T-cell (primary cell): ENCODE data around the gene FARSA. TPM values are rescaled to one million over a fixed set of nuclear protein-coding genes. Genes with fewer than 3 reads are reported as not detected.
A peak's percentile ranks its signal among the peaks of the same experiment; 100 is the strongest.
"Not testable (repeated sequence)": the region's sequence is repeated elsewhere in the genome, so short reads cannot be mapped to it uniquely, and the experiment has no call there.

Experiments used
- ATAC-seq, 4 experiments: fragments of 200-7000 bp in 3 of 4; fragments of 150-1000 bp in 1 of 4; cut with Tn5 transposase; replicated peaks in 1 of 4; 1 replicate in 3 of 4; 2 replicates in 1 of 4; pipeline ENCODE4 v1.10.0; 2021; ENCODE audit warnings: moderate library complexity in 3 of 4, mild to moderate bottlenecking in 2 of 4, moderate number of reproducible peaks in 1 of 4
- CTCF ChIA-PET, 2 donors: fragments of 300-600 bp; sonication (Branson Sonifier 250); formaldehyde crosslinking; loops; one replicate each; lab custom pipeline; 2022; ENCODE audit warnings: antibody characterized with exemption in 2 of 2; lab: Charles Lee
- POLR2A ChIA-PET, 2 donors: fragments of 300-600 bp; sonication (Branson Sonifier 250); formaldehyde crosslinking; loops; one replicate each; lab custom pipeline; 2022; ENCODE audit warnings: antibody characterized with exemption in 2 of 2; lab: Charles Lee
- DNase-seq, 35 experiments: peaks; one replicate each; pipeline versions ENCODE4 v3.0.0 to v3.0.0-alpha.2; 2013 to 2023
- H3K27ac ChIP-seq: one replicate; pipeline ENCODE4 v1.5.1; 2013; ENCODE audit warnings: low read length
- H3K27me3 ChIP-seq, 2 experiments: replicated peaks in 1 of 2; 1 replicate in 1 of 2; 2 replicates in 1 of 2; pipeline versions ENCODE4 v1.6.1 to v1.7.0; 2013; ENCODE audit warnings: low read length in 1 of 2, mixed read lengths in 1 of 2; ENCODE audit not compliant: control insufficient read depth in 2 of 2, insufficient read depth in 2 of 2; ENCODE audit errors: extremely low read depth in 1 of 2
- H3K36me3 ChIP-seq, 2 donors: 1 replicate in 1 of 2; 2 replicates in 1 of 2; pipeline versions ENCODE4 v1.6.1 to v1.7.0; 2013; ENCODE audit warnings: low read length in 1 of 2; ENCODE audit not compliant: control insufficient read depth in 2 of 2, insufficient read depth in 1 of 2; ENCODE audit errors: extremely low read depth in 1 of 2
- H3K4me1 ChIP-seq, 2 experiments: 1 replicate in 1 of 2; 2 replicates in 1 of 2; pipeline versions ENCODE4 v1.6.1 to v1.7.0; 2013; ENCODE audit warnings: low read length in 2 of 2, mixed read lengths in 1 of 2; ENCODE audit not compliant: insufficient read depth in 2 of 2, control insufficient read depth in 1 of 2; ENCODE audit errors: extremely low read depth in 1 of 2
- H3K4me3 ChIP-seq, 2 donors: 1 replicate in 1 of 2; 2 replicates in 1 of 2; pipeline versions ENCODE4 v1.5.1 to v1.7.0; 2013; ENCODE audit warnings: mild to moderate bottlenecking in 2 of 2, low read length in 1 of 2, moderate library complexity in 1 of 2; ENCODE audit not compliant: control insufficient read depth in 1 of 2; ENCODE audit errors: extremely low read depth in 1 of 2
- H3K9me3 ChIP-seq: 2 replicates; pipeline ENCODE4 v1.7.0; 2013
- H3K27ac Mint-ChIP-seq, 2 donors: one replicate each; pipeline ENCODE4 v1.8.0; 2020 to 2021; ENCODE audit warnings: mild to moderate bottlenecking in 2 of 2, mixed read lengths in 2 of 2
- H3K27me3 Mint-ChIP-seq, 2 donors: one replicate each; pipeline ENCODE4 v1.8.0; 2021 to 2022; ENCODE audit warnings: mixed read lengths in 2 of 2
- H3K36me3 Mint-ChIP-seq: one replicate; pipeline ENCODE4 v1.8.0; 2021; ENCODE audit warnings: mixed read lengths
- H3K4me1 Mint-ChIP-seq, 3 donors: one replicate each; pipeline ENCODE4 v1.8.0; 2020 to 2022; ENCODE audit warnings: mixed read lengths in 3 of 3, mild to moderate bottlenecking in 1 of 3
- H3K4me3 Mint-ChIP-seq, 3 donors: one replicate each; pipeline ENCODE4 v1.8.0; 2020 to 2022; ENCODE audit warnings: mild to moderate bottlenecking in 3 of 3, mixed read lengths in 3 of 3, moderate library complexity in 3 of 3
- H3K9me3 Mint-ChIP-seq, 3 donors: one replicate each; pipeline ENCODE4 v1.8.0; 2020 to 2022; ENCODE audit warnings: mixed read lengths in 3 of 3
- WGBS: methylation state at CpG from one replicate; pipeline ENCODE4 v1.1.5; 2013; ENCODE audit warnings: missing lambda C conversion rate; ENCODE audit not compliant: insufficient coverage; 5-methylcytosine and 5-hydroxymethylcytosine counted together
- total RNA-seq, 35 experiments: library from RNA in 6 of 35; stranded (reverse) in 6 of 35; fragments of 120-200 nt in 1 of 35; gene quantifications; one replicate each; pipeline versions ENCODE4 v1.2.1 to v1.2.4 and lab custom pipeline; 2013 to 2026

The FARSA gene
- total RNA-seq, 5 donors from 2014 or later (not counting 1 experiment from before 2014, with no cell fraction given), result 28.3 to 86.2 (median 73.4) TPM

GRCh38 chr19:12965812-12966135 is 32.3 kb upstream of the FARSA start:
- H3K9me3 ChIP-seq, result no peaks in the 10 kb centered on the region
- CTCF ChIA-PET, result interaction anchor here (0.5 to 2.3 kb wide), 18 partner anchors 10 to 819 kb away, joined by 3 to 19 read pairs (median 4); partner anchors contain the start of genes FARSA (in 1 of the 2), GCDH (in 1 of the 2), GET3 (in 1 of the 2) and SYCE2 (in 1 of the 2)
- peak overlapping the region; percentile 36 to 95 (median 65) for H3K4me3 Mint-ChIP-seq

GRCh38 chr19:12965017-12965811 is 31.7 kb upstream of the FARSA start:
- peaks cover 5 to 12% (median 6%) of the 10 kb centered on the region in 3 donors for H3K4me1 Mint-ChIP-seq
- H3K36me3 Mint-ChIP-seq, result no peaks in the 10 kb centered on the region
- no peaks in the 10 kb centered on the region for H3K9me3 ChIP-seq
- no peaks in the 10 kb centered on the region for H3K27me3 Mint-ChIP-seq
- POLR2A ChIA-PET, result interaction anchor here in 1 of 2 donors (0.5 to 0.6 kb wide), 2 partner anchors 75 to 1372 kb away, joined by 3 to 6 read pairs; no protein-coding TSS in a partner anchor
- H3K4me1 ChIP-seq, result peaks cover 0 to 11% of the 10 kb centered on the region in 2 experiments
- peak overlapping the region; percentile 83 to 95 (median 86) for H3K4me3 Mint-ChIP-seq
- H3K27ac ChIP-seq, result no peak overlapping the region
- peak overlapping the region; percentile 65 to 76 for H3K27ac Mint-ChIP-seq
- no peaks in the 10 kb centered on the region for H3K27me3 ChIP-seq
- DNase-seq (peak; percentile 47 to 88 (median 71)), ATAC-seq (peak; percentile 94 to 98 (median 97))
- CTCF ChIA-PET, result interaction anchor here (0.5 to 2.3 kb wide), 19 partner anchors 9 to 1396 kb away, joined by 3 to 19 read pairs (median 4); partner anchors contain the start of genes FARSA (in 1 of the 2), GCDH (in 1 of the 2), GET3 (in 1 of the 2) and SYCE2 (in 1 of the 2)
- no peaks in the 10 kb centered on the region for H3K36me3 ChIP-seq
- H3K4me3 ChIP-seq, result peak overlapping the region; percentile 47 to 79
- WGBS, result under 1% methylated on average over 22 of the region's 34 CpGs
- H3K9me3 Mint-ChIP-seq, result no peaks in the 10 kb centered on the region

More at GRCh38 chr19:12965812-12966135, 32.3 kb upstream of the FARSA start:
- Mint-ChIP-seq H3K9me3 (no peaks in the 10 kb centered on the region), H3K4me1 (peaks cover 5 to 12% (median 6%) of the 10 kb centered on the region in 3 donors), H3K36me3 (no peaks in the 10 kb centered on the region), H3K27ac (peak overlapping the region in 1 of 2 donors; percentile 58), H3K27me3 (no peaks in the 10 kb centered on the region)
- Histone ChIP-seq H3K4me3 (peak overlapping the region in 1 of 2 donors; percentile 23), H3K27me3 (no peaks in the 10 kb centered on the region), H3K27ac (no peak overlapping the region), H3K4me1 (peaks cover 0 to 11% of the 10 kb centered on the region in 2 experiments), H3K36me3 (no peaks in the 10 kb centered on the region)
- no peak for DNase-seq
- POLR2A ChIA-PET, result interaction anchor here in 1 of 2 donors (0.5 to 0.6 kb wide), 2 partner anchors 75 to 1373 kb away, joined by 3 to 6 read pairs; no protein-coding TSS in a partner anchor
- no peak for ATAC-seq
- WGBS, result 91% methylated on average over 5 of the region's 8 CpGs

GRCh38 chr19:12959481-12959880 is 26.0 kb upstream of the FARSA start:
- Mint-ChIP-seq H3K27ac (no peak overlapping the region), H3K36me3 (no peaks in the 10 kb centered on the region), H3K27me3 (no peaks in the 10 kb centered on the region), H3K9me3 (no peaks in the 10 kb centered on the region), H3K4me1 (peaks cover 13 to 26% (median 23%) of the 10 kb centered on the region in 3 donors), H3K4me3 (no peak overlapping the region)
- no peaks in the 10 kb centered on the region for H3K27me3 ChIP-seq
- H3K4me1 ChIP-seq, result peaks cover 6 to 22% of the 10 kb centered on the region in 2 experiments
- DNase-seq (no peak), ATAC-seq (no peak)
- H3K4me3 ChIP-seq, result no peak overlapping the region
- H3K27ac ChIP-seq, result no peak overlapping the region
- peaks cover 0 to 3% of the 10 kb centered on the region in 2 donors for H3K36me3 ChIP-seq
- 47% methylated on average over 3 of the region's 6 CpGs for WGBS
- H3K9me3 ChIP-seq, result no peaks in the 10 kb centered on the region
- POLR2A ChIA-PET, result no interaction called here
- CTCF ChIA-PET, result interaction anchor here (0.6 to 1.4 kb wide), 2 partner anchors 27 to 161 kb away, joined by 3 to 5 read pairs; no protein-coding TSS in a partner anchor

GRCh38 chr19:12957389-12957952 is 24.0 kb upstream of the FARSA start:
- Histone ChIP-seq H3K27ac (peak overlapping the region; percentile 75), H3K4me1 (peaks cover 6 to 25% of the 10 kb centered on the region in 2 experiments), H3K36me3 (peaks cover 6 to 17% of the 10 kb centered on the region in 2 donors), H3K4me3 (peak overlapping the region; percentile 67 to 78)
- WGBS, result 0% methylated on average over 1 of the region's 31 CpGs
- peak in 1 of 35 experiments; percentile 22 for DNase-seq
- not testable (repeated sequence) for H3K9me3 ChIP-seq, H3K27me3 ChIP-seq, H3K27me3 Mint-ChIP-seq, H3K9me3 Mint-ChIP-seq, H3K36me3 Mint-ChIP-seq
- H3K27ac Mint-ChIP-seq, result peak overlapping the region; percentile 93 to 96
- H3K4me3 Mint-ChIP-seq, result peak overlapping the region; percentile 82 to 90 (median 86)
- peak; percentile 6 to 34 (median 14) for ATAC-seq
- ChIA-PET CTCF (interaction anchor here in 1 of 2 donors (0.7 kb wide), 1 partner anchor 1352 kb away, joined by 4 read pairs; no protein-coding TSS in a partner anchor), POLR2A (interaction anchor here in 1 of 2 donors (0.6 kb wide), 1 partner anchor 44 kb away, joined by 4 read pairs; no protein-coding TSS in a partner anchor)
- H3K4me1 Mint-ChIP-seq, result peaks cover 18 to 30% (median 26%) of the 10 kb centered on the region in 3 donors

- H3K9me3 Mint-ChIP-seq, result no peaks in the 10 kb centered on the region
- Histone ChIP-seq H3K9me3 (no peaks in the 10 kb centered on the region), H3K4me1 (peaks cover 6 to 25% of the 10 kb centered on the region in 2 experiments), H3K4me3 (peak within 1 kb of the TSS; percentile 67 to 78), H3K36me3 (peaks cover 10 to 25% of the 10 kb centered on the region in 2 donors), H3K27me3 (no peaks in the 10 kb centered on the region), H3K27ac (peak within 1 kb of the TSS; percentile 75)
- peak within 1 kb of the TSS; percentile 93 to 96 for H3K27ac Mint-ChIP-seq
- CTCF ChIA-PET, result interaction anchor here in 1 of 2 donors (0.7 to 1.3 kb wide), 2 partner anchors 9 to 57 kb away, joined by 3 read pairs; no protein-coding TSS in a partner anchor
- peak within 1 kb of the TSS; percentile 82 to 90 (median 86) for H3K4me3 Mint-ChIP-seq
- peaks cover 18 to 30% (median 27%) of the 10 kb centered on the region in 3 donors for H3K4me1 Mint-ChIP-seq
- H3K27me3 Mint-ChIP-seq, result no peaks in the 10 kb centered on the region
- under 1% methylated on average over 69 of the region's 84 CpGs for WGBS
- ATAC-seq (peak; percentile 95 to 98 (median 98)), DNase-seq (peak; percentile 60 to 85 (median 74))
- POLR2A ChIA-PET, result interaction anchor here in 1 of 2 donors (0.6 kb wide), 1 partner anchor 43 kb away, joined by 4 read pairs; no protein-coding TSS in a partner anchor
- peaks cover 7% of the 10 kb centered on the region for H3K36me3 Mint-ChIP-seq
Observed at GRCh38 chr19:12956446-12957388, 23.2 kb upstream of the FARSA start, which contains the start of gene GADD45GIP1. GADD45GIP1 (minus strand) TSS chr19:12957223; CDS start chr19:12957212, 11 bp downstream.
